Rectal smooth muscle tissue (tissue), 1 donor: ENCODE results near the gene ECM2.

Source experiments
- H3K27ac ChIP-seq: one replicate; pipeline ENCODE4 v1.7.0; 2013; ENCODE audit warnings: low read depth, low read length, inconsistent platforms
- H3K27me3 ChIP-seq: one replicate; pipeline ENCODE4 v1.7.0; 2013; ENCODE audit warnings: low read length; ENCODE audit not compliant: control insufficient read depth, insufficient read depth
- H3K36me3 ChIP-seq: one replicate; pipeline ENCODE4 v1.7.0; 2013; ENCODE audit warnings: low read length; ENCODE audit not compliant: control insufficient read depth, insufficient read depth
- H3K4me1 ChIP-seq: one replicate; pipeline ENCODE4 v1.7.0; 2013; ENCODE audit warnings: low read length; ENCODE audit not compliant: control insufficient read depth, insufficient read depth
- H3K4me3 ChIP-seq: one replicate; pipeline ENCODE4 v1.7.0; 2013; ENCODE audit warnings: low read length
- H3K9ac ChIP-seq: one replicate; pipeline ENCODE4 v1.7.0; 2013; ENCODE audit warnings: low read length

Gene ECM2

GRCh38 chr9:92522983-92523970 is 12.5 kb downstream of the ECM2 start:
- no peak overlapping the region for H3K27ac ChIP-seq
- H3K4me1 ChIP-seq, result no peaks in the 10 kb centered on the region
- H3K27me3 ChIP-seq, result no peaks in the 10 kb centered on the region
- no peak overlapping the region for H3K9ac ChIP-seq
- H3K4me3 ChIP-seq, result no peak overlapping the region
- H3K36me3 ChIP-seq, result no peaks in the 10 kb centered on the region

- Histone ChIP-seq H3K9ac (no peak overlapping the region), H3K27ac (no peak overlapping the region), H3K4me1 (no peaks in the 10 kb centered on the region), H3K27me3 (no peaks in the 10 kb centered on the region), H3K36me3 (no peaks in the 10 kb centered on the region), H3K4me3 (no peak overlapping the region)
These were observed 15.0 kb downstream of the ECM2 start for GRCh38 chr9:92520837-92521236.

- Histone ChIP-seq H3K27ac (no peak overlapping the region), H3K36me3 (no peaks in the 10 kb centered on the region), H3K4me1 (peaks cover 2% of the 10 kb centered on the region), H3K9ac (no peak overlapping the region), H3K27me3 (no peaks in the 10 kb centered on the region), H3K4me3 (no peak overlapping the region)
These were observed 17.6 kb downstream of the ECM2 start for GRCh38 chr9:92518199-92518598.

GRCh38 chr9:92517046-92517445 is 18.7 kb downstream of the ECM2 start:
- H3K9ac ChIP-seq, result no peak overlapping the region
- H3K27ac ChIP-seq, result no peak overlapping the region
- no peaks in the 10 kb centered on the region for H3K27me3 ChIP-seq
- no peaks in the 10 kb centered on the region for H3K36me3 ChIP-seq
- H3K4me3 ChIP-seq, result no peak overlapping the region
- peaks cover 2% of the 10 kb centered on the region for H3K4me1 ChIP-seq

- no peak overlapping the region for H3K27ac ChIP-seq
These were observed 19.3 kb downstream of the ECM2 start for GRCh38 chr9:92516521-92516920.

GRCh38 chr9:92514635-92515034 is 21.2 kb downstream of the ECM2 start:
- no peak overlapping the region for H3K27ac ChIP-seq
- H3K36me3 ChIP-seq, result no peaks in the 10 kb centered on the region
- H3K4me3 ChIP-seq, result no peak overlapping the region
- peaks cover 2% of the 10 kb centered on the region for H3K4me1 ChIP-seq
- H3K27me3 ChIP-seq, result no peaks in the 10 kb centered on the region
- no peak overlapping the region for H3K9ac ChIP-seq

More at GRCh38 chr9:92516521-92516920, 19.3 kb downstream of the ECM2 start:
- H3K9ac ChIP-seq, result no peak overlapping the region
- no peaks in the 10 kb centered on the region for H3K36me3 ChIP-seq
- no peaks in the 10 kb centered on the region for H3K27me3 ChIP-seq
- H3K4me1 ChIP-seq, result peaks cover 2% of the 10 kb centered on the region
- H3K4me3 ChIP-seq, result no peak overlapping the region

- H3K36me3 ChIP-seq, result no peaks in the 10 kb centered on the region
- H3K27ac ChIP-seq, result no peak overlapping the region
- H3K9ac ChIP-seq, result no peak overlapping the region
- H3K4me1 ChIP-seq, result peaks cover 4% of the 10 kb centered on the region
- H3K27me3 ChIP-seq, result no peaks in the 10 kb centered on the region
- no peak overlapping the region for H3K4me3 ChIP-seq
These were observed 22.4 kb downstream of the ECM2 start for GRCh38 chr9:92513349-92513748.

GRCh38 chr9:92512622-92513021 is 23.2 kb downstream of the ECM2 start:
- no peaks in the 10 kb centered on the region for H3K36me3 ChIP-seq
- no peak overlapping the region for H3K4me3 ChIP-seq
- peaks cover 11% of the 10 kb centered on the region for H3K4me1 ChIP-seq
- H3K27ac ChIP-seq, result peak overlapping the region; percentile 9
- H3K27me3 ChIP-seq, result no peaks in the 10 kb centered on the region
- H3K9ac ChIP-seq, result no peak overlapping the region

- Histone ChIP-seq H3K4me3 (no peak overlapping the region), H3K27ac (no peak overlapping the region), H3K4me1 (peaks cover 27% of the 10 kb centered on the region), H3K36me3 (no peaks in the 10 kb centered on the region), H3K9ac (no peak overlapping the region), H3K27me3 (no peaks in the 10 kb centered on the region)
These were observed 25.0 kb downstream of the ECM2 start for GRCh38 chr9:92510747-92511146.

- Histone ChIP-seq H3K27me3 (no peaks in the 10 kb centered on the region), H3K36me3 (no peaks in the 10 kb centered on the region), H3K4me1 (peaks cover 41% of the 10 kb centered on the region), H3K9ac (no peak overlapping the region), H3K27ac (no peak overlapping the region), H3K4me3 (no peak overlapping the region)
These were observed 26.7 kb downstream of the ECM2 start for GRCh38 chr9:92509050-92509449.

GRCh38 chr9:92508018-92508820 is 27.6 kb downstream of the ECM2 start:
- Histone ChIP-seq H3K27ac (peak overlapping the region; percentile 72), H3K27me3 (no peaks in the 10 kb centered on the region), H3K36me3 (no peaks in the 10 kb centered on the region), H3K4me1 (peaks cover 39% of the 10 kb centered on the region), H3K9ac (no peak overlapping the region), H3K4me3 (no peak overlapping the region)

GRCh38 chr9:92507496-92507895 is 28.3 kb downstream of the ECM2 start:
- Histone ChIP-seq H3K4me3 (no peak overlapping the region), H3K9ac (no peak overlapping the region), H3K4me1 (peaks cover 39% of the 10 kb centered on the region), H3K36me3 (no peaks in the 10 kb centered on the region), H3K27me3 (no peaks in the 10 kb centered on the region), H3K27ac (peak overlapping the region; percentile 72)
